ENCODE results near the gene PAK1. TPM values are rescaled to one million over a fixed set of nuclear protein-coding genes. Genes with fewer than 3 reads are reported as not detected.
A peak's percentile ranks its signal among the peaks of the same experiment; 100 is the strongest.

PAK1 gene
- total and polyA plus RNA-seq, 10 of the 15 experiments (the other 5 are each of a cell fraction or from before 2014, with no cell fraction given), result 43.8 to 321 (median 110) TPM

GRCh38 chr11:77418155-77418970 lies 55.5 kb downstream of the PAK1 start (continued):
- TF ChIP-seq ZBED1 (IDR thresholded peaks at IDR 0.05; ENCODE audit: borderline replicate concordance), result 0 out of 2 replicates have a peak, but pooled peaks have one; percentile 26

- H4K20me1 ChIP-seq (ENCODE audit: control insufficient read depth, insufficient read depth), result no peaks in the 10 kb centered on the region
- peaks cover 12% of the 10 kb centered on the region for H3K4me1 ChIP-seq (ENCODE audit: control insufficient read depth, insufficient read depth, low read length)
- FAIRE-seq (no peak), DNase-seq (ENCODE audit: low read depth, low spot score) (no peak), ATAC-seq (no peak)
- in situ Hi-C loops (cut with MboI), result no loop called here
- ChIA-PET POLR2A (interaction anchor here (1.3 kb wide), 1 partner anchor 34 kb away, joined by 3 read pairs; no protein-coding TSS in a partner anchor), SMC1A (ENCODE audit: uncharacterized antibody, unreplicated experiment) (interaction anchor here (1.1 to 1.8 kb wide), 6 partner anchors 20 to 132 kb away, joined by 3 to 7 read pairs (median 4); no protein-coding TSS in a partner anchor), CTCF (interaction anchor here (1.3 kb wide), 2 partner anchors 56 to 132 kb away, joined by 3 to 7 read pairs; no protein-coding TSS in a partner anchor), RAD21 (ENCODE audit: unreplicated experiment) (interaction anchor here (0.7 to 1.0 kb wide), 2 partner anchors 33 to 56 kb away, joined by 3 to 4 read pairs; no protein-coding TSS in a partner anchor)
- TF ChIP-seq REST (IDR thresholded peaks at IDR 0.05; ENCODE audit: low read depth, low read length) (no peak), ZBED1 (IDR thresholded peaks at IDR 0.05; ENCODE audit: borderline replicate concordance) (no peak), POLR2A (IDR thresholded peaks at IDR 0.05; ENCODE audit: low read depth, low read length) (no peak)
- intact Hi-C loops (cut with micrococcal nuclease; ENCODE audit: unreplicated experiment), result no loop called here
- peaks cover 30% of the 10 kb centered on the region for H3K79me2 ChIP-seq (ENCODE audit: control insufficient read depth, insufficient read depth, low read length)
- BruUV-seq (replicated peaks), result no TSS peak
- H3K36me3 ChIP-seq (ENCODE audit: control insufficient read depth in 2 of 2, insufficient read depth in 2 of 2, low read length in 1 of 2), result no peaks in the 10 kb centered on the region
- WGBS (ENCODE audit: insufficient coverage, insufficient replicate concordance, low lambda C conversion rate, missing lambda C conversion rate), result 96% methylated on average over 3 of the region's 3 CpGs
- no peak overlapping the region for H3K4me2 ChIP-seq (ENCODE audit: control insufficient read depth, insufficient read depth)
- H2AFZ ChIP-seq (ENCODE audit: control insufficient read depth, low read depth, low read length), result no peak overlapping the region
- H3K9ac ChIP-seq (ENCODE audit: control insufficient read depth, insufficient read depth, low read length), result no peak overlapping the region
- H3K4me3 ChIP-seq, result no peak overlapping the region
- no peaks in the 10 kb centered on the region for H3K9me3 ChIP-seq (replicated peaks; ENCODE audit: control insufficient read depth, insufficient read depth, low read length)
- H3K27me3 ChIP-seq (replicated peaks in 1 of 2; ENCODE audit: control insufficient read depth in 2 of 2, insufficient read depth in 2 of 2, low read length in 1 of 2), result no peaks in the 10 kb centered on the region
- no peak overlapping the region for H3K27ac ChIP-seq (ENCODE audit: control insufficient read depth, insufficient read depth)
Measured at GRCh38 chr11:77416357-77416756, 57.5 kb downstream of the PAK1 start.

Data from GM12878 (cell line).